ENCODE results near the gene ATP6AP2. TPM values are rescaled to one million over a fixed set of nuclear protein-coding genes. Genes with fewer than 3 reads are reported as not detected.

ATP6AP2 gene
- total and polyA plus RNA-seq, 2 of the 4 experiments (the other 2 are of a cell fraction), result 76.2 to 175 TPM

- H3K79me1 ChIP-seq (ENCODE audit: low read depth in 1 of 2, low read length in 2 of 2), result no peaks in the 10 kb centered on the region
- no peak overlapping the region for H2BK120ac ChIP-seq (ENCODE audit: low read depth, low read length)
- no peak overlapping the region for H2BK15ac ChIP-seq (ENCODE audit: low read depth, low read length)
- no peaks in the 10 kb centered on the region for H3K9me3 ChIP-seq (ENCODE audit: control insufficient read depth, insufficient read depth, low read length)
- no peaks in the 10 kb centered on the region for H3K36me3 ChIP-seq (ENCODE audit: control insufficient read depth, insufficient read depth, low read length)
- ChIA-PET POLR2A (ENCODE audit: unreplicated experiment) (no interaction called here), CTCF (no interaction called here)
- intact Hi-C loops (cut with micrococcal nuclease) (no loop called here), in situ Hi-C loops (cut with MboI; ENCODE audit: low sequenced_read_pairs) (no loop called here), dilution Hi-C loops (cut with HindIII; ENCODE audit: low sequenced_read_pairs, unreplicated experiment) (no loop called here)
- no peak overlapping the region for H3K27ac ChIP-seq (ENCODE audit: insufficient read depth, low read length)
- H3K56ac ChIP-seq (ENCODE audit: extremely low read depth, insufficient read depth, low read length), result no peak overlapping the region
- H3K4me3 ChIP-seq (ENCODE audit: insufficient read depth, low read depth, low read length), result no peak overlapping the region
- no peak overlapping the region for H3K9ac ChIP-seq (ENCODE audit: low read depth, low read length)
- 84% methylated on average over 3 of the region's 9 CpGs; no CpG with 5 or more reads in 1 of the 2 experiments for WGBS, 2 experiments (ENCODE audit: extremely low coverage in 2 of 2, insufficient read length in 1 of 2)
- no TSS peak for BruUV-seq (replicated peaks)
- H3K23ac ChIP-seq (ENCODE audit: low read depth, low read length), result no peak overlapping the region
- no peak overlapping the region for H4K5ac ChIP-seq (ENCODE audit: low read depth, low read length)
- peaks cover 5% of the 10 kb centered on the region for H3K27me3 ChIP-seq (ENCODE audit: control insufficient read depth, insufficient read depth, low read length)
- H4K20me1 ChIP-seq (ENCODE audit: insufficient read depth, low read length), result no peaks in the 10 kb centered on the region
- no peak overlapping the region for H2BK20ac ChIP-seq (ENCODE audit: low read depth, low read length)
- H3K4me2 ChIP-seq (ENCODE audit: low read depth, low read length), result no peak overlapping the region
- DNase-seq (no peak), ATAC-seq (ENCODE audit: low read depth) (no peak)
- no peak overlapping the region for H3K18ac ChIP-seq (ENCODE audit: low read depth, low read length)
- H3K4me1 ChIP-seq (ENCODE audit: control insufficient read depth, insufficient read depth, low read length), result no peaks in the 10 kb centered on the region
- no peak overlapping the region for H2AFZ ChIP-seq (replicated peaks; ENCODE audit: low read length, poor library complexity)
- no peak overlapping the region for H2BK5ac ChIP-seq (ENCODE audit: low read depth, low read length, poor library complexity, severe bottlenecking)
- TF ChIP-seq CTCF (conservative IDR thresholded peaks at IDR 0.05; ENCODE audit: low read depth, low read length) (no peak), MAFK (IDR thresholded peaks at IDR 0.05; ENCODE audit: low read depth, low read length) (no peak), USF2 (IDR thresholded peaks at IDR 0.05; ENCODE audit: low read depth, low read length) (no peak), RFX5 (IDR thresholded peaks at IDR 0.05; ENCODE audit: low read depth, low read length) (no peak), RCOR1 (IDR thresholded peaks at IDR 0.05; ENCODE audit: insufficient replicate concordance, low read length) (no peak), RAD21 (IDR thresholded peaks at IDR 0.05; ENCODE audit: low read length) (no peak), ELK1 (IDR thresholded peaks at IDR 0.05; ENCODE audit: borderline replicate concordance, low read depth, low read length) (no peak), MAZ (IDR thresholded peaks at IDR 0.05; ENCODE audit: borderline replicate concordance, low read depth, low read length) (no peak), POLR2A (IDR thresholded peaks at IDR 0.05; ENCODE audit: low read depth, low read length) (no peak), CEBPB (IDR thresholded peaks at IDR 0.05; ENCODE audit: low read depth, low read length) (no peak), NFE2L2 (IDR thresholded peaks at IDR 0.05; ENCODE audit: low read depth, low read length) (no peak), BHLHE40 (IDR thresholded peaks at IDR 0.05; ENCODE audit: low read depth, low read length) (no peak), CHD1 (IDR thresholded peaks at IDR 0.05; ENCODE audit: low read depth, low read length) (no peak), MXI1 (IDR thresholded peaks at IDR 0.05; ENCODE audit: borderline replicate concordance, low read depth, low read length) (no peak), SMC3 (IDR thresholded peaks at IDR 0.05; ENCODE audit: low read depth, low read length) (no peak), FOS (IDR thresholded peaks at IDR 0.05; ENCODE audit: low read depth, low read length) (no peak)
- H3K9me1 ChIP-seq (ENCODE audit: insufficient read depth, low read length), result no peaks in the 10 kb centered on the region
- no peak overlapping the region for H2AK9ac ChIP-seq (replicated peaks; ENCODE audit: low read depth, low read length, poor library complexity)
- H4K91ac ChIP-seq (ENCODE audit: insufficient read depth, low read depth, low read length), result no peak overlapping the region
- no peak overlapping the region for H3K4ac ChIP-seq (ENCODE audit: low read depth, low read length)
- no peak overlapping the region for H4K8ac ChIP-seq (ENCODE audit: low read depth in 2 of 2, low read length in 2 of 2)
- H3K14ac ChIP-seq (replicated peaks; ENCODE audit: low read depth, low read length), result no peak overlapping the region
- H2AK5ac ChIP-seq (ENCODE audit: low read depth, low read length), result no peak overlapping the region
Observed at GRCh38 chrX:40615976-40616375, 35.2 kb downstream of the ATP6AP2 start.

All from IMR-90 (cell line).